ENCODE results near the gene MET.

DNA sequence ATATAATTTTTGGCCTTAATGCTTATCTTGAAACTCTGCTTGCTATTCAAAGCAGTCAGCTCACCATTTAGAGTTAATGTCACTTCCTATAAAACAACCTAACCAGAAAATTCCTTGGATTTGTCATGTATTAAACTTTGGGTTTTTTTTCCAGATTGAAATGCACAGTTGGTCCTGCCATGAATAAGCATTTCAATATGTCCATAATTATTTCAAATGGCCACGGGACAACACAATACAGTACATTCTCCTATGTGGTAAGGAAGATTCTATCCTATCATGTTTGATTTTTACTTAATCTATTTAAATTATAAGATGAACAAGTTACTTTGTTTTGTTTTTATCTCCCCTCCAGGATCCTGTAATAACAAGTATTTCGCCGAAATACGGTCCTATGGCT lies 85.3 kb downstream of the MET start:
- TF ChIP-seq POLR2A (IDR thresholded peaks at IDR 0.05; ENCODE audit: low read length), result no peak
- TF ChIP-seq GATA1 (IDR thresholded peaks at IDR 0.05; ENCODE audit: low read depth, low read length), result no peak

Measured in erythroblast (primary cell).